Neural cell (in vitro differentiated cells): ENCODE data around the gene KCTD12. TPM values are rescaled to one million over a fixed set of nuclear protein-coding genes. Genes with fewer than 3 reads are reported as not detected.

ENCODE experiments used
- H2AFZ ChIP-seq: fragments of 200-600, 300-800 bp; sonication (generic), shearing (Covaris generic); 2 replicates; pipeline ENCODE4 v1.6.0; 2014; ENCODE audit warnings: low read depth, mild to moderate bottlenecking, antibody characterized with exemption, low read length, moderate library complexity
- H3F3A ChIP-seq: fragments of 200-600 bp; shearing (Covaris generic); 2 replicates; pipeline ENCODE4 v1.6.1; 2016; ENCODE audit warnings: mild to moderate bottlenecking, moderate library complexity, mixed read lengths, antibody characterized with exemption, low read length; ENCODE audit not compliant: insufficient read depth, poor library complexity, severe bottlenecking
- H3K27ac ChIP-seq: fragments of 200-600, 300-800 bp; sonication (generic), shearing (Covaris generic); 2 replicates; pipeline ENCODE4 v1.5.1; 2014; ENCODE audit warnings: mild to moderate bottlenecking, low read length, moderate library complexity
- H3K27me3 ChIP-seq: fragments of 300-800, 200-600 bp; sonication (generic), shearing (Covaris generic); 2 replicates; pipeline ENCODE4 v1.6.0; 2014; ENCODE audit warnings: mild to moderate bottlenecking, low read depth, low read length, moderate library complexity; ENCODE audit not compliant: insufficient read depth
- H3K36me3 ChIP-seq: fragments of 300-800, 200-600 bp; sonication (generic), shearing (Covaris generic); 2 replicates; pipeline ENCODE4 v1.5.1; 2014; ENCODE audit warnings: mild to moderate bottlenecking, antibody characterized with exemption, low read length, moderate library complexity; ENCODE audit not compliant: insufficient read depth
- H3K4me2 ChIP-seq: fragments of 300-800, 200-600 bp; sonication (generic), shearing (Covaris generic); 2 replicates; pipeline ENCODE4 v1.6.0; 2014; ENCODE audit warnings: mild to moderate bottlenecking, low read length
- H3K4me3 ChIP-seq: fragments of 300-800, 200-600 bp; sonication (generic), shearing (Covaris generic); 2 replicates; pipeline ENCODE4 v1.5.1; 2014; ENCODE audit warnings: mild to moderate bottlenecking, low read length, moderate library complexity
- H3K79me2 ChIP-seq: fragments of 200-600 bp; shearing (Covaris generic); replicated peaks from 2 replicates; pipeline ENCODE4 v1.6.0; 2014; ENCODE audit warnings: mild to moderate bottlenecking, low read length, moderate library complexity; ENCODE audit not compliant: insufficient read depth
- H3K9ac ChIP-seq: fragments of 300-800, 200-600 bp; sonication (generic), shearing (Covaris generic); 2 replicates; pipeline ENCODE4 v1.6.1; 2016; ENCODE audit warnings: mild to moderate bottlenecking, low read length, mixed read lengths
- H3K9me2 ChIP-seq: fragments of 200-600 bp; shearing (Covaris generic); 2 replicates; pipeline ENCODE4 v1.6.1; 2016; ENCODE audit warnings: mild to moderate bottlenecking, low read length, mixed read lengths; ENCODE audit not compliant: insufficient read depth
- H3K9me3 ChIP-seq: fragments of 200-600, 300-800 bp; sonication (generic), shearing (Covaris generic); 2 replicates; pipeline ENCODE4 v1.6.1; 2016; ENCODE audit warnings: mild to moderate bottlenecking, mixed run types, low read length, moderate library complexity, mixed read lengths
- H4K20me1 ChIP-seq: fragments of 200-600 bp; shearing (Covaris generic); 2 replicates; pipeline ENCODE4 v1.6.1; 2016; ENCODE audit warnings: mild to moderate bottlenecking, mixed run types; ENCODE audit not compliant: insufficient read depth
- CTCF ChIP-seq: fragments of 450-650 bp; IDR thresholded peaks from 2 replicates; pipeline ENCODE4 v1.5.1; 2014; ENCODE audit warnings: antibody characterized with exemption, mild to moderate bottlenecking, moderate library complexity; ENCODE audit not compliant: poor library complexity, severe bottlenecking
- EP300 ChIP-seq: fragments of 450-650 bp; conservative IDR thresholded peaks from 2 replicates; pipeline ENCODE4 v1.6.1; 2014; ENCODE audit warnings: antibody characterized with exemption, mild to moderate bottlenecking, moderate library complexity; ENCODE audit not compliant: poor library complexity, severe bottlenecking
- EZH2 ChIP-seq: fragments of 200-600, 300-800 bp; shearing (Covaris generic), sonication (generic); IDR thresholded peaks from 2 replicates; pipeline ENCODE4 v1.6.1; 2014; ENCODE audit warnings: antibody characterized with exemption, low read length, borderline replicate concordance, mild to moderate bottlenecking; ENCODE audit not compliant: insufficient read depth, poor library complexity, severe bottlenecking
- MXI1 ChIP-seq: fragments of 450-650 bp; conservative IDR thresholded peaks from 2 replicates; pipeline ENCODE4 v1.6.1; 2014; ENCODE audit warnings: antibody characterized with exemption, mild to moderate bottlenecking; ENCODE audit not compliant: poor library complexity, severe bottlenecking
- POLR2AphosphoS5 ChIP-seq: IDR thresholded peaks from 2 replicates; pipeline ENCODE4 v1.6.1; 2012
- RAD21 ChIP-seq: fragments of 450-650 bp; conservative IDR thresholded peaks from 2 replicates; pipeline ENCODE4 v1.6.1; 2014; ENCODE audit warnings: antibody characterized with exemption, mild to moderate bottlenecking, moderate library complexity
- REST ChIP-seq: IDR thresholded peaks from 2 replicates; pipeline ENCODE4 v1.6.1; 2012; ENCODE audit warnings: borderline replicate concordance
- SMC3 ChIP-seq: fragments of 450-650 bp; conservative IDR thresholded peaks from 2 replicates; pipeline ENCODE4 v1.6.1; 2014; ENCODE audit warnings: antibody characterized with exemption, mild to moderate bottlenecking, moderate library complexity; ENCODE audit not compliant: poor library complexity
- TAF1 ChIP-seq: IDR thresholded peaks from 2 replicates; pipeline ENCODE4 v1.6.1; 2012; ENCODE audit warnings: low read depth
- polyA plus RNA-seq: library from polyadenylated mRNA; depleted of rRNA; stranded (reverse); fragments of >200 nt; gene quantifications from 2 replicates; pipeline ENCODE4 v1.2.3, GENCODE V29; 2014

The KCTD12 gene
- polyA plus RNA-seq, 1 donor from 2014 or later = 2.7 TPM

DNA sequence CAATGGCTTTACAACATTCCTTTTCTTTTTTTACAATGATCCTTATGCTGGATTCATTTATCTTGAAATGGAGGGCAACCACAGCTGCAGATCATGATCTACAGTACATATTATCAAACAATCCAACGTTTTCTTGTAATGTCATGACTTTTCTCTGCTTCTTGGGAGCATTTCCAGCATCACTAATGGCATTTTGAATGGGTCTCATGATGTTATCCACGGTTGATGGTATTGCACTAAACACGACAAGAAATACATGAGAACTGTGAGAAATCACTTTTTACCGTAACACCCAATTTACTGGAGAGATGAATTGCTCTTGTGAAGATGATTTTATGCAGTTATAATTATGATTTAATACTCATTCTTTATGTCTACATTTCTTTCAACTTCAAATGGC lies 45.9 kb upstream of the KCTD12 start:
- Histone ChIP-seq H4K20me1 (no peaks in the 10 kb centered on the region), H3K36me3 (no peaks in the 10 kb centered on the region), H3K79me2 (no peaks in the 10 kb centered on the region), H3K9ac (no peak overlapping the region), H3K27me3 (no peaks in the 10 kb centered on the region), H2AFZ (no peak overlapping the region), H3K9me3 (no peaks in the 10 kb centered on the region), H3K4me3 (no peak overlapping the region), H3K9me2 (no peaks in the 10 kb centered on the region), H3F3A (no peaks in the 10 kb centered on the region), H3K27ac (no peak overlapping the region), H3K4me2 (no peak overlapping the region)
- TF ChIP-seq SMC3 (no peak), EP300 (no peak), MXI1 (no peak), RAD21 (no peak), CTCF (no peak), TAF1 (no peak), REST (no peak), EZH2 (no peak), POLR2AphosphoS5 (no peak)

DNA sequence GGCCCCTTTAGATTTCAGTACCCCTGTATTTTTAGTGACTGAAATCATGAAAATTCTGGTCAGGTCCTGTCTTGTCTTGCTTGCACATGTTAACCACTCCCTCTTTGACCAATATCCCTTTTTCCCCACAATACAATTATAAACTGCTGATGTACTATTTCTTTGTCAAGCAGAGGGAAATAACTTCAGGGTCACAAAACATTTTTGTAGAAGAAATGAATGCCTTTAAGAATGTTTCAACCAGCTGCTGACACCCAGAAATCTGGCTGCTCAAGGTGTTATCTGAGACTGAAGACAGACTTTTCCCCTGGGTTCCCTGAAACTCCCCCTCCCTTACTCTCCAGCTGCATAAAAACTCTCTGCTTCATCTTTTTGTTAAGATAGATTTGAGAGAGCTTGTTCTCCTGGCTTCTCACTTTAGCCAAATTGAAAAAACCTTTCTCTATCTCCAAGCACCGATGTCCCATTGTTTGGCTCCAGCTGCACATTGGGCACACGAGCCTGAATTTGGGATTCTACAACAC lies 43.7 kb upstream of the KCTD12 start:
- Histone ChIP-seq H4K20me1 (no peaks in the 10 kb centered on the region), H3K9me3 (no peaks in the 10 kb centered on the region), H3K9ac (no peak overlapping the region), H3K4me3 (no peak overlapping the region), H3K27ac (no peak overlapping the region), H3K36me3 (no peaks in the 10 kb centered on the region), H3K9me2 (no peaks in the 10 kb centered on the region), H3F3A (no peaks in the 10 kb centered on the region), H2AFZ (no peak overlapping the region), H3K4me2 (no peak overlapping the region), H3K27me3 (no peaks in the 10 kb centered on the region), H3K79me2 (no peaks in the 10 kb centered on the region)
- TF ChIP-seq TAF1 (no peak), POLR2AphosphoS5 (no peak), SMC3 (no peak), CTCF (no peak), EZH2 (no peak), EP300 (no peak), MXI1 (no peak), RAD21 (no peak), REST (no peak)
